ENCODE measurements around the gene DACT2.
"Not testable (repeated sequence)": the region's sequence is repeated elsewhere in the genome, so short reads cannot be mapped to it uniquely, and the experiment has no call there.

The DACT2 gene

DNA sequence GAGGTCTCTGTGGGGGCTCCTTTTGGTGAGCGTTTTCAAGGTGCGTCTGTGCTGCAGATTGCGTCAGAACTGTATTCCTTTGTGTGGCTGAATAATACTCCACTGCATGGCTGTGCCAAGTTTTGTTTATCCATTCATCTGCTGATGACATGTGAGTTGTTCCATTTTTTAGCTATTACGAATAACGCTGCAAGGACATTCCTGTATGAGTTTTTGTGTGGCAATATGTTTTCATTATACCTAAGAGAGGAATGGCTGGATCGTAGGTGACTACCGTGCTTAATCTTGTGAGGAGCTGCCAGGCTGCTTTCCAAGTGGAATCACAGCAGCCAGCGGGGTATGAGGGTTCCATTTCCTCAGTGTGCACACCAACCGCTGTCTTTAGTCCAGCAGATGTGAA, 1.1 kb upstream of the DACT2 start:
- DNase-seq: no peak

DNA sequence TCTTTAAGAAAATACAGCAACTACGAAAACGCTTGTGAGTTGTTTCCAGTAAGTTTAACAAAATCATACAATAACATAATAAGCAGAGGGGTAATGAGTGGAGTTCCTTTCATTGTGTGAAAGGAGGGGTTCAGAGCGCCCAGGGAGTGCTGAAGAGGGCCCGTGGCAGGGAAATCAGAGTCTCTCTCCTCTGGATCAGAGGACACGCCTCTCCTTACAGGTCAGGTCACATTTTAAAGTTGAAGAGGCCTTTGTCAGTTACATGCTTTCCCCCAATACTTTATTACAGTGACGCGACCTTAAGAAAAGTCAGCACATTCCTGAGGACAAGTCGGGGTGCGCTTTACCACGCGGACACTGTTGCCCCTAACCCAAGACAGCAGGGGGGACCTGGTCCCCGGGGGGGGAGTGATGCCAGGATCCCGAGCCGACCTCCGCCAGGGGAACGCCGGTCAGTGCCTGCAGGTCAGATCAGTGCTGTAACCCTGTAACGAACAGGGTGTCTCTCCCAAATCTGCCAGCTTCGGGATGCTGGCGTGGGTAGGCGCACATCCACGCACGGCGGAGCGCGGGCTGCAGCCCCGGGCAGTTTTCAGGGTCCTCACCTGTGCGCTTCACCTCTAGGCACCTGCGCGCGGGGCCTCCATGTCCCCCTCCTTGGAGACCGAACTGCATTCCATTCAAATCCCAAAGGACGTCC, 848 bp downstream of the DACT2 start:
- no peak for DNase-seq

- DNase-seq: no peak
These were observed 1.5 kb downstream of the DACT2 start for GRCh38 chr6:168318090-168318489.

GRCh38 chr6:168315596-168315995, 4.0 kb downstream of the DACT2 start:
- DNase-seq: no peak

DNA sequence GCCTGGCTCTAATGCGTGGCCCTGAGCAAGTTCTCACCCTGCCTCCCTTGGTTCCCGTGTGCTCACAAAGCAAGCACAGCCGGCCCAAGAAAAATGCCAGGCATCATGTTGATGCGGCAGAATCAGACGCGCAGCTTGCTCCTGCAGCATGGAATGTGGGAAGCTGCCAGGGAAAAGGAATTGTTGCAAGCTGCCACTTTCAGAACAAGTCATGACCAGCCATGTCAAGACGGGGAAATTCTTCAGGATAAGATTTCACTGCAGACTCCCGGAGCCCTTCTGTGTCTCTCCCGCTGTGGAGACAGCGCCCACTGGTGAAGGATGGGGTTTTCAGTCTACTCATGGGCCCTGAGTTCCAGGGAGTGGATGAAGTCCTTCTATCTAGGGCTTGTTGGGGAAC, 4.6 kb downstream of the DACT2 start:
- no peak for DNase-seq

DNA sequence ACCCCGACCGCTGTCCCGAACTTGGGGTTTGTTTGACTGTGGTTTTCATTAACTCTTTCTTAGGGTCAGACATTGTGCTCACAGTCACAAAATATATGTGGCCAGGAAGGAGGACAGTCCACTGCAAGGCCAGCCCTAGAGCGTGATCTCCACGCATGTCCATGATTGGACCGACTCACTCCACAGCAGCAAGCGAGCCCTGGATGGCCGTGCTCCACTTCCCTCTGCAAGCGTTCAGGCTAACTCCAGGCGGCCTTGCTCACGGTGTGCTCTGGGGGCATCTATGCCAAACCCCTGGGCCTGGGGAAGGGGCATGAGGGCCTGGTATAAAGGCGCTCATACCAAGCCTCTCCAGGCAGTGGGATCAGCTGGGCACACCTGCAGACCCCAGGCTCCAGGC, 5.6 kb downstream of the DACT2 start:
- DNase-seq: no peak

DNA sequence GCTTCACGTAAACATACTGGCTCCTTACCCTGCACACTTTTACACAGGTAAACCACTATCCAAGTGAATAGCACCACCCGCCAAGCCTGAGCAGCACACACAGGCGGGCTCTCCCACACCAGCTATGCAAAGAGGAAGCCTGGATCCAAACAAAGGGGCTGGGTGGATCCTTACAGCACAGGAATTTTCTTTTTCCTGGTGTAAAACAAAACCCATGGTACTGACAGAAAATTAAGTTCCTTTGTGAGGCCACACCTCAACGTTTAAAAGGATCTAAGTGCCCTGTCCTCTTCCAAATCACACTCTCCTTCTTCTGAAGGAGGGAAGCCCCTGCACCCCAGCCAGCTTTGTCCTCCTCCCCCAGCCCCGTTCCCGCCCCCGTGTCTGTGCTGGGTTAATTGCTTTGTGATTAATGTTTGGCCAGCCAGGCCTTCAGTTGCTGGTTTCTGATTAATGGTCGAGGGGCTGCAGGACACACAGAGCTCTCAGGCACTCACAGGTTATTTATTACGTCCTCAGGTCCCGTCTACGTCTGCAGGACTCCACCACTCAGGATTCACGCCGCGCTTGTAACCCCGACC, 6.1 kb downstream of the DACT2 start:
- no peak for DNase-seq

- DNase-seq: not testable (repeated sequence)
These were observed 7.5 kb downstream of the DACT2 start for GRCh38 chr6:168312125-168312507.

GRCh38 chr6:168311410-168312124, 8.0 kb downstream of the DACT2 start:
- no peak for DNase-seq

DNA sequence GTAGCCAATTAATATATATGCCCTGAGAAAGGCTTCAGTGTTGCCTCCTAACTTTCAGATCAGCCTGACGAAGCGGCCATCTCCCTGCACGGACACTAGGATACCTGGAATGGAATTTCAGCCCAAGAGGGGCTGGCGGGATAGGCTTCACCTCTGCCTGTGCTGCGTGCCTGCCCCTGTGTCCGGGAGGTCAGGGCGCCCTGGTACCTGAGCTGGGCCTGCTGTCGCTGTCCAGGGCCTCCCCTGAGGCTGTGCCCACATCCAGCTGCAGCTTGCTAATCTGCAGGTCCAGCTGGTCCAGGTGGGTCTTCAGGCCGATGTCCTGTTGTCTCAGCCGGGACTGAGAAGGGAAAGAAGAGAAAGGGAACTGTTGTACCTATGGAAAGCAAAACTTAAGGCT, 8.6 kb downstream of the DACT2 start:
- no peak for DNase-seq

DNA sequence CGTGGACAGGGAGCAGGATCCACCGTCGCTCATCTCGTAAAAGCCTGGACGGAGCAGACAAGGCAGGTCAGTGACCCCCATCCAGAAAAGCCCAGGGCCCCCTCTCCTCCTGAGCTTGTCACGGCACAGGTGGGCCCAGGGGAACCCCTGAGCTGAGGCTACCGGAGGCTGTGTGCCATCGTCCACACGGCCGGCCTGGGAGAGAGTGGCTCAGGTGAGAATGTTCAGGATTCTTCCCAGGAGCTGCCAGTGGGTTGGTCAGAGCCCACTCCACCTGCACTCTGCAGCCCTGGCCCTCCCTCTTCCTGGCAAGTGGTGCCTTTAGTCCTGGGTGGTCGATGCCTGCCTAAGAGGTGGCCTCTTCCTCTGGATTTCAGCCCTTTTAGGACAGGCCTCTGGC, 9.2 kb downstream of the DACT2 start:
- DNase-seq: no peak

DNA sequence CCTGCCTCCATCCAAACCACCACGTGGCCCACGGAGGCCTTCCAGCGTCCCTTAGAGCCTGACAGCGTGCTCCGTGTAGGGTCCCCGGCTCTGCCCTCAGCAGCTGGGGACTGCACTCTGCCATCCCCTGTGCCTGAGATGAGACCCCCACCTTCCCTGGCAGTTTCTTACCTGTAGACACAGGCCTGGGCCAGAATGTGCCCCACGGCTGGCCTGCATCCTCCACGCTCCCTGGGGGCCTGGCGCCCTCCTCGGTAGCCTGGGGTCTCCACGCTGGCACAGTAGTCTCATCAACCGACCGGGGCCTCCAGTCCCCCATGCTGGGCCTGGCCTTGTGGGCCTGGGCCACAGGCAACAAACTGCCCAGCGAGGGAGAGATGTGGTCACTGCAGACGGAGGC, 9.6 kb downstream of the DACT2 start:
- DNase-seq: no peak

GRCh38 chr6:168309183-168309582, 10.4 kb downstream of the DACT2 start:
- no peak for DNase-seq

GRCh38 chr6:168308390-168309144, 11.0 kb downstream of the DACT2 start:
- no peak for DNase-seq

DNA sequence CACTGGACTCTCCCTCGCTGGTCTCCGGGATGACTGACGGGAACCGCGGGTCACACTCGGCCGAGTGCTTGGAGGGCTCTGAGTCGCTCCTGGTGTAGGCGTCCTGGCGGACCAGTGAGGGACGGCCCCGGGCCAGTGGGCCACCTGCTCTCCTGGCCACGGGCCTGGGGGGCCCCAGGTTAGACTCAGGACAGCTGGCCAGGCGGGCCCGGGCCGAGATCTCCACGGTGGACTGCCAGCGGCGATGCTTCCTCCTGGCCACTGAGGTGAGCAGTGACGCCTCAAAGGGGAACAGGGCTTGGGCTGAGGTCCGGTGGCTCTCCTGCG, 11.9 kb downstream of the DACT2 start:
- no peak for DNase-seq

- no peak for DNase-seq
These were observed 12.4 kb downstream of the DACT2 start for GRCh38 chr6:168307015-168307694.

DNA sequence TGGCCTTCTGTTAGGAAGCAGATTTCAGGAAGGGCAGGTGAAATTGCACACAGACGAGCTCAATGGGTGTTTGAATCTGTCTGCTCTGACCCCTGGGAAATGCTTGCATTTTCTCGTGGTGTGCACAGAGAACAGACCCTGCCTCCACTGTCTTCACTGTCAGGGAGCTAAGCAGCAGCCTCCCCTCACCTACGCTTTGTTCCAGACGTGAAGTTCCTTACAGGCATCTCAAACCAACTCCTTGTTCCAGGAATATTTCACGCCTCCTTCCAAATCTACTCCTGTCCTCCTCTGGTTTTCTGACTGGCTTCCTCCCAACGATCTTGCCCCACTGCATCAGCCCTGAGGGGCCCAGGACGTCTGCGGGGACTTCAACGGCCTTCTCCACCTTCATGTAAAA, 13.7 kb downstream of the DACT2 start:
- no peak for DNase-seq

DNA sequence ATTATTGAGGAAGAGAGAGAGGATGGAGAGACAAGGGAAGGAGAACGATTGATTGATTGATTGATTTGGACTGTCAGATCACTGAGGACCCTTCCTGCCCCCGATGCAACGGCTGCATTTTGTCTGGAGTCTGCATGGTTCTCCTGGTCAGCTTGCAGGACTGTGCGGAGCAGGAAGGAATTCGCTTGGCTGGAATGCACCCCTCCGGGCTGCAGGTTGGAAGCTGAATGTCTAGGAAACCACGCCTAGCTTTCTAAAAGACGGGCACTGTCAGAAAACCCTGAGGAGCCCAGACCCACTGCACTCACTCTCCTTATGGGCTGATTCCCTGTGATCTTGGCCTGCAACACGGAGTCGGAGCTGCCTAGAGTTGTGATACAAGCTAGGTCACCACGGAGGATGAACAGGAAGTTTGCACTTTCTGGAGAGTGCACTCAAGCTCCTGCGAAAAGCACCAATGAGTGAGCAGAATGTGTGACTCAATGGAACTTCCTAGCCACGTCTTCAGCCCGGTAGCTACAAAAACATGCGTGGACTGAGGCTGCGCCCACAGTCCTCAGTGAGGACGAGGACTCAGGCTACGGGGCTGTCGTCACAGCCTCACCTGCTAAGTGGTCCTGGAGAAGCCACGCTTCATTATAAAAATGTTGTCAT, 14.4 kb downstream of the DACT2 start:
- DNase-seq: no peak

- no peak for DNase-seq
These were observed 14.9 kb downstream of the DACT2 start for GRCh38 chr6:168304752-168305015.

- DNase-seq: no peak
These were observed 15.4 kb downstream of the DACT2 start for GRCh38 chr6:168303982-168304751.

- DNase-seq: no peak
These were observed 17.0 kb downstream of the DACT2 start for GRCh38 chr6:168302534-168302933.
